H9 (cell line): ENCODE measurements around the gene SLC27A1. TPM values are rescaled to one million over a fixed set of nuclear protein-coding genes. Genes with fewer than 3 reads are reported as not detected.

ENCODE experiments used
- DNase-seq: peaks from one replicate; pipeline ENCODE4 v3.0.0-alpha.2; 2017
- H2AFZ ChIP-seq: one replicate; pipeline ENCODE4 v1.6.1; 2013; ENCODE audit warnings: mild to moderate bottlenecking, low read length, control low read depth, moderate library complexity
- H2AK5ac ChIP-seq: 2 replicates; pipeline ENCODE4 v1.6.1; 2013; ENCODE audit warnings: low read length, control low read depth, mixed read lengths; ENCODE audit not compliant: insufficient read length
- H2BK120ac ChIP-seq: one replicate; pipeline ENCODE4 v1.6.1; 2013; ENCODE audit warnings: low read depth, mild to moderate bottlenecking, low read length, control low read depth, inconsistent platforms; ENCODE audit not compliant: poor library complexity, severe bottlenecking
- H2BK12ac ChIP-seq: 2 replicates; pipeline ENCODE4 v1.6.1; 2013; ENCODE audit warnings: low read length, control low read depth, mixed read lengths, low read depth; ENCODE audit not compliant: insufficient read length
- H2BK15ac ChIP-seq: 2 replicates; pipeline ENCODE4 v1.6.1; 2013; ENCODE audit warnings: low read depth, low read length, control low read depth
- H2BK20ac ChIP-seq: one replicate; pipeline ENCODE4 v1.6.1; 2013; ENCODE audit warnings: low read depth, mild to moderate bottlenecking, low read length, control low read depth, inconsistent platforms; ENCODE audit not compliant: poor library complexity, severe bottlenecking
- H2BK5ac ChIP-seq: 2 replicates; pipeline ENCODE4 v1.6.1; 2013; ENCODE audit warnings: low read length, control low read depth, mixed read lengths; ENCODE audit not compliant: insufficient read length
- H3K14ac ChIP-seq: 2 replicates; pipeline ENCODE4 v1.6.1; 2013; ENCODE audit warnings: low read length, control low read depth; ENCODE audit not compliant: insufficient read depth
- H3K18ac ChIP-seq: 2 replicates; pipeline ENCODE4 v1.6.1; 2013; ENCODE audit warnings: low read depth, mild to moderate bottlenecking, mixed read lengths, low read length, control low read depth; ENCODE audit not compliant: insufficient read length
- H3K23ac ChIP-seq: 2 replicates; pipeline ENCODE4 v1.6.1; 2013; ENCODE audit warnings: low read length, control low read depth, mixed read lengths, low read depth; ENCODE audit not compliant: insufficient read length
- H3K23me2 ChIP-seq: 2 replicates; pipeline ENCODE4 v1.6.1; 2013; ENCODE audit warnings: low read depth, mild to moderate bottlenecking, mixed read lengths, low read length, control low read depth; ENCODE audit not compliant: insufficient read length, poor library complexity, severe bottlenecking
- H3K27ac ChIP-seq: 2 replicates; pipeline ENCODE4 v1.5.1; 2013; ENCODE audit warnings: low read length, control low read depth, mixed read lengths, low read depth; ENCODE audit not compliant: insufficient read length
- H3K27me3 ChIP-seq: 2 replicates; pipeline ENCODE4 v1.6.1; 2013; ENCODE audit warnings: low read length, control low read depth, inconsistent platforms; ENCODE audit not compliant: insufficient read depth
- H3K4ac ChIP-seq: 2 replicates; pipeline ENCODE4 v1.6.1; 2013; ENCODE audit warnings: low read depth, mild to moderate bottlenecking, control low read depth, inconsistent platforms, low read length, moderate library complexity
- H3K4me1 ChIP-seq: 2 replicates; pipeline ENCODE4 v1.6.1; 2013; ENCODE audit warnings: low read length, control low read depth, inconsistent platforms; ENCODE audit not compliant: insufficient read depth
- H3K4me2 ChIP-seq: 2 replicates; pipeline ENCODE4 v1.6.1; 2013; ENCODE audit warnings: low read length, control low read depth, mixed read lengths; ENCODE audit not compliant: insufficient read length, insufficient read depth
- H3K56ac ChIP-seq: 2 replicates; pipeline ENCODE4 v1.6.1; 2013; ENCODE audit warnings: low read depth, mild to moderate bottlenecking, mixed read lengths, low read length, control low read depth; ENCODE audit not compliant: insufficient read length
- H3K79me1 ChIP-seq: 2 replicates; pipeline ENCODE4 v1.6.1; 2013; ENCODE audit warnings: low read depth, mild to moderate bottlenecking, moderate library complexity, low read length, control low read depth, inconsistent platforms; ENCODE audit not compliant: insufficient read depth, poor library complexity, severe bottlenecking
- H3K79me2 ChIP-seq: 2 replicates; pipeline ENCODE4 v1.6.1; 2013; ENCODE audit warnings: low read length, control low read depth, inconsistent platforms; ENCODE audit not compliant: insufficient read depth
- H3K9ac ChIP-seq: 2 replicates; pipeline ENCODE4 v1.6.1; 2013; ENCODE audit warnings: low read length, control low read depth, mixed read lengths; ENCODE audit not compliant: insufficient read length; ENCODE audit errors: extremely low read depth
- H3K9me3 ChIP-seq: one replicate; pipeline ENCODE4 v1.6.1; 2013; ENCODE audit warnings: low read depth, low read length, inconsistent platforms; ENCODE audit not compliant: control insufficient read depth
- H3T11ph ChIP-seq: one replicate; pipeline ENCODE4 v1.6.1; 2013; ENCODE audit warnings: mild to moderate bottlenecking, low read length, control low read depth, inconsistent platforms
- H4K20me1 ChIP-seq: one replicate; pipeline ENCODE4 v1.6.1; 2013; ENCODE audit not compliant: control insufficient read depth, insufficient read length, insufficient read depth
- H4K5ac ChIP-seq: 2 replicates; pipeline ENCODE4 v1.6.1; 2013; ENCODE audit warnings: low read depth, mild to moderate bottlenecking, mixed read lengths, low read length, control low read depth; ENCODE audit not compliant: insufficient read length
- H4K8ac ChIP-seq: replicated peaks from 2 replicates; pipeline ENCODE4 v1.6.1; 2013; ENCODE audit warnings: low read length, control low read depth, mixed read lengths, low read depth; ENCODE audit not compliant: insufficient read length
- H4K91ac ChIP-seq: 2 replicates; pipeline ENCODE4 v1.6.1; 2013; ENCODE audit warnings: low read depth, mild to moderate bottlenecking, moderate library complexity, mixed read lengths, low read length, control low read depth; ENCODE audit not compliant: insufficient read length
- H3K27ac Mint-ChIP-seq, 3 experiments: 2 replicates in 2 of 3; 3 replicates in 1 of 3; pipeline ENCODE4 v1.8.0; 2020 to 2021; ENCODE audit warnings: mixed read lengths in 3 of 3, mild to moderate bottlenecking in 1 of 3, moderate library complexity in 1 of 3
- H3K27me3 Mint-ChIP-seq: 2 replicates; pipeline ENCODE4 v1.8.0; 2021; ENCODE audit warnings: low read depth, mild to moderate bottlenecking, moderate library complexity, mixed read lengths
- H3K36me3 Mint-ChIP-seq, 3 experiments: 2 replicates in 2 of 3; 3 replicates in 1 of 3; pipeline ENCODE4 v1.8.0; 2020 to 2021; ENCODE audit warnings: low read depth in 3 of 3, mixed read lengths in 3 of 3; ENCODE audit not compliant: insufficient read depth in 1 of 3
- H3K4me1 Mint-ChIP-seq, 2 experiments: 2 replicates each; pipeline ENCODE4 v1.8.0; 2020; ENCODE audit warnings: mixed read lengths in 2 of 2
- H3K4me3 Mint-ChIP-seq, 2 experiments: 2 replicates in 1 of 2; 3 replicates in 1 of 2; pipeline ENCODE4 v1.8.0; 2020 to 2021; ENCODE audit warnings: mild to moderate bottlenecking in 2 of 2, mixed read lengths in 2 of 2, moderate library complexity in 1 of 2
- H3K9me3 Mint-ChIP-seq, 2 experiments: 2 replicates in 1 of 2; 3 replicates in 1 of 2; pipeline ENCODE4 v1.8.0; 2020; ENCODE audit warnings: mild to moderate bottlenecking in 2 of 2, mixed read lengths in 2 of 2, moderate library complexity in 1 of 2
- CTCF ChIP-seq: fragments of 200-600 bp; sonication (generic); conservative IDR thresholded peaks from 3 replicates; pipeline ENCODE4 v1.8.0; 2021; ENCODE audit warnings: antibody characterized with exemption, mild to moderate bottlenecking
- WGBS: extraction: QIAGEN DNeasy Blood & Tissue Kit; methylation state at CpG from one replicate; pipeline ENCODE4 v1.1.7; 2013; ENCODE audit warnings: missing lambda C conversion rate, low lambda C conversion rate, mixed read lengths; ENCODE audit not compliant: insufficient read length; ENCODE audit errors: extremely low coverage; 5-methylcytosine and 5-hydroxymethylcytosine counted together
- total RNA-seq: library from RNA; stranded (reverse); gene quantifications from 2 replicates; pipeline ENCODE4 v1.2.1, GENCODE V29; 2021

The SLC27A1 gene
- total RNA-seq, 1 experiment from 2014 or later, result 6.4 TPM

- Histone ChIP-seq H4K8ac (no peak overlapping the region), H4K5ac (no peak overlapping the region), H2BK20ac (no peak overlapping the region), H3K4me2 (no peak overlapping the region), H4K20me1 (no peaks in the 10 kb centered on the region), H3K23ac (no peak overlapping the region), H3K14ac (0 out of 2 replicates have a peak overlapping the region, but pooled peaks have one; percentile 14), H3K79me2 (no peaks in the 10 kb centered on the region), H3K23me2 (no peaks in the 10 kb centered on the region), H3K27ac (no peak overlapping the region), H3K56ac (no peak overlapping the region), H2BK5ac (no peak overlapping the region), H3K79me1 (no peaks in the 10 kb centered on the region), H3K4ac (no peak overlapping the region), H3K9ac (no peak overlapping the region), H3K18ac (no peak overlapping the region), H2BK120ac (no peak overlapping the region), H3K4me1 (no peaks in the 10 kb centered on the region; the same call in 1 of the 2 replicates), H3K9me3 (no peaks in the 10 kb centered on the region), H4K91ac (no peak overlapping the region), H2AK5ac (no peak overlapping the region), H2AFZ (no peak overlapping the region), H2BK15ac (no peak overlapping the region), H2BK12ac (no peak overlapping the region), H3T11ph (no peak overlapping the region), H3K27me3 (no peaks in the 10 kb centered on the region)
- Mint-ChIP-seq H3K27me3 (no peaks in the 10 kb centered on the region; the same call in 1 of the 2 replicates), H3K27ac (no peak overlapping the region), H3K4me3 (no peak overlapping the region), H3K36me3 (peaks cover 0 to 2% (median 0%) of the 10 kb centered on the region in 3 experiments; a peak in 2 of 7 replicates), H3K9me3 (no peaks in the 10 kb centered on the region; a peak in 1 of 5 replicates), H3K4me1 (peaks cover 17 to 19% of the 10 kb centered on the region in 2 experiments)
- no peak for TF ChIP-seq CTCF
- DNase-seq, result no peak
- WGBS, result no CpG with 5 or more reads among the region's 27 CpGs
These were observed 30.3 kb downstream of the SLC27A1 start for GRCh38 chr19:17500447-17501198.
